ENCODE results near the gene CHP1.
"Not testable (repeated sequence)": the region's sequence is repeated elsewhere in the genome, so short reads cannot be mapped to it uniquely, and the experiment has no call there.

The CHP1 gene

GRCh38 chr15:41259546-41260189 lies 28.6 kb downstream of the CHP1 start:
- Histone ChIP-seq H2AFZ (ENCODE audit: low read length) (no peak overlapping the region), H3K27ac (replicated peaks; ENCODE audit: low read length) (no peak overlapping the region), H3K4me1 (ENCODE audit: control insufficient read depth in 2 of 2, insufficient read depth in 1 of 2, low read depth in 1 of 2, low read length in 2 of 2) (no peaks in the 10 kb centered on the region), H3K79me1 (ENCODE audit: low read depth, low read length) (no peaks in the 10 kb centered on the region), H2BK15ac (ENCODE audit: low read length) (no peak overlapping the region), H3K18ac (ENCODE audit: low read length) (no peak overlapping the region), H3K9ac (ENCODE audit: low read depth, low read length, poor library complexity) (no peak overlapping the region), H3K27me3 (ENCODE audit: control insufficient read depth in 3 of 3, insufficient read depth in 3 of 3, low read depth in 1 of 3, low read length in 3 of 3) (no peaks in the 10 kb centered on the region), H3K4me3 (ENCODE audit: low read length in 2 of 2) (no peak overlapping the region), H3K36me3 (replicated peaks in 1 of 2; ENCODE audit: control insufficient read depth in 2 of 2, insufficient read depth in 2 of 2, low read length in 2 of 2) (peaks cover 3 to 55% of the 10 kb centered on the region in 2 donors), H4K91ac (ENCODE audit: low read depth, low read length, poor library complexity) (no peak overlapping the region), H2BK12ac (ENCODE audit: low read length) (no peak overlapping the region), H2BK120ac (ENCODE audit: low read depth, low read length) (no peak overlapping the region), H3K4ac (ENCODE audit: low read length) (no peak overlapping the region), H2AK5ac (ENCODE audit: low read depth, low read length) (no peak overlapping the region), H4K8ac (ENCODE audit: low read depth, low read length) (no peak overlapping the region), H3K14ac (ENCODE audit: low read length) (no peak overlapping the region), H3K4me2 (ENCODE audit: insufficient read depth, low read length, poor library complexity, severe bottlenecking) (no peak overlapping the region), H3K23ac (ENCODE audit: low read depth, low read length, poor library complexity) (no peak overlapping the region), H3K9me3 (replicated peaks in 1 of 2; ENCODE audit: control insufficient read depth in 2 of 2, insufficient read depth in 1 of 2, low read depth in 1 of 2, low read length in 2 of 2) (peaks cover 0 to 3% of the 10 kb centered on the region in 2 donors), H2BK5ac (ENCODE audit: low read length) (no peak overlapping the region)
- no CpG with 5 or more reads among the region's 12 CpGs for WGBS, 2 donors (ENCODE audit: extremely low coverage in 2 of 2, insufficient read length in 2 of 2, insufficient replicate concordance in 1 of 2)
- no peak for DNase-seq (ENCODE audit: low spot score)

- not testable (repeated sequence) for H4K8ac ChIP-seq (ENCODE audit: low read depth, low read length); H3K4me2 ChIP-seq (ENCODE audit: insufficient read depth, low read length, poor library complexity, severe bottlenecking); H3K27me3 ChIP-seq (ENCODE audit: control insufficient read depth in 3 of 3, insufficient read depth in 3 of 3, low read depth in 1 of 3, low read length in 3 of 3); H3K23ac ChIP-seq (ENCODE audit: low read depth, low read length, poor library complexity); DNase-seq (ENCODE audit: low spot score); H4K91ac ChIP-seq (ENCODE audit: low read depth, low read length, poor library complexity); H2AFZ ChIP-seq (ENCODE audit: low read length); H2BK120ac ChIP-seq (ENCODE audit: low read depth, low read length); H3K79me1 ChIP-seq (ENCODE audit: low read depth, low read length); H2BK5ac ChIP-seq (ENCODE audit: low read length); H3K4ac ChIP-seq (ENCODE audit: low read length); H3K18ac ChIP-seq (ENCODE audit: low read length); H2AK5ac ChIP-seq (ENCODE audit: low read depth, low read length); H3K9ac ChIP-seq (ENCODE audit: low read depth, low read length, poor library complexity); H3K4me3 ChIP-seq (ENCODE audit: low read length in 2 of 2); H3K9me3 ChIP-seq (replicated peaks in 1 of 2; ENCODE audit: control insufficient read depth in 2 of 2, insufficient read depth in 1 of 2, low read depth in 1 of 2, low read length in 2 of 2); H3K27ac ChIP-seq (replicated peaks; ENCODE audit: low read length); H3K14ac ChIP-seq (ENCODE audit: low read length); H2BK15ac ChIP-seq (ENCODE audit: low read length); H2BK12ac ChIP-seq (ENCODE audit: low read length); H3K4me1 ChIP-seq (ENCODE audit: control insufficient read depth in 2 of 2, insufficient read depth in 1 of 2, low read depth in 1 of 2, low read length in 2 of 2)
- peaks cover 3 to 58% of the 10 kb centered on the region in 2 donors for H3K36me3 ChIP-seq (replicated peaks in 1 of 2; ENCODE audit: control insufficient read depth in 2 of 2, insufficient read depth in 2 of 2, low read length in 2 of 2)
- no CpG with 5 or more reads among the region's 7 CpGs for WGBS, 2 donors (ENCODE audit: extremely low coverage in 2 of 2, insufficient read length in 2 of 2, insufficient replicate concordance in 1 of 2)
Measured at GRCh38 chr15:41260924-41261323, 29.9 kb downstream of the CHP1 start.

GRCh38 chr15:41262571-41262970 lies 31.5 kb downstream of the CHP1 start:
- Histone ChIP-seq H3K9me3 (replicated peaks in 1 of 2; ENCODE audit: control insufficient read depth in 2 of 2, insufficient read depth in 1 of 2, low read depth in 1 of 2, low read length in 2 of 2) (peaks cover 0 to 3% of the 10 kb centered on the region in 2 donors), H2AK5ac (ENCODE audit: low read depth, low read length) (no peak overlapping the region), H3K9ac (ENCODE audit: low read depth, low read length, poor library complexity) (no peak overlapping the region), H3K4me3 (ENCODE audit: low read length in 2 of 2) (no peak overlapping the region), H2BK120ac (ENCODE audit: low read depth, low read length) (no peak overlapping the region), H3K27ac (replicated peaks; ENCODE audit: low read length) (no peak overlapping the region), H3K79me1 (ENCODE audit: low read depth, low read length) (no peaks in the 10 kb centered on the region), H3K18ac (ENCODE audit: low read length) (no peak overlapping the region), H3K36me3 (replicated peaks in 1 of 2; ENCODE audit: control insufficient read depth in 2 of 2, insufficient read depth in 2 of 2, low read length in 2 of 2) (peaks cover 3 to 59% of the 10 kb centered on the region in 2 donors), H2BK15ac (ENCODE audit: low read length) (no peak overlapping the region), H2BK12ac (ENCODE audit: low read length) (no peak overlapping the region), H4K8ac (ENCODE audit: low read depth, low read length) (no peak overlapping the region), H2BK5ac (ENCODE audit: low read length) (no peak overlapping the region), H3K27me3 (ENCODE audit: control insufficient read depth in 3 of 3, insufficient read depth in 3 of 3, low read depth in 1 of 3, low read length in 3 of 3) (no peaks in the 10 kb centered on the region), H3K4me1 (ENCODE audit: control insufficient read depth in 2 of 2, insufficient read depth in 1 of 2, low read depth in 1 of 2, low read length in 2 of 2) (no peaks in the 10 kb centered on the region), H3K4me2 (ENCODE audit: insufficient read depth, low read length, poor library complexity, severe bottlenecking) (no peak overlapping the region), H3K23ac (ENCODE audit: low read depth, low read length, poor library complexity) (no peak overlapping the region), H4K91ac (ENCODE audit: low read depth, low read length, poor library complexity) (no peak overlapping the region), H3K14ac (ENCODE audit: low read length) (no peak overlapping the region), H2AFZ (ENCODE audit: low read length) (no peak overlapping the region), H3K4ac (ENCODE audit: low read length) (no peak overlapping the region)
- DNase-seq (ENCODE audit: low spot score), result no peak
- WGBS, 2 donors (ENCODE audit: extremely low coverage in 2 of 2, insufficient read length in 2 of 2, insufficient replicate concordance in 1 of 2), result no CpG with 5 or more reads among the region's 8 CpGs

GRCh38 chr15:41263891-41264351 lies 32.9 kb downstream of the CHP1 start:
- Histone ChIP-seq H2BK12ac (ENCODE audit: low read length) (no peak overlapping the region), H3K18ac (ENCODE audit: low read length) (no peak overlapping the region), H3K14ac (ENCODE audit: low read length) (no peak overlapping the region), H3K23ac (ENCODE audit: low read depth, low read length, poor library complexity) (no peak overlapping the region), H2AK5ac (ENCODE audit: low read depth, low read length) (no peak overlapping the region), H3K4me1 (ENCODE audit: control insufficient read depth in 2 of 2, insufficient read depth in 1 of 2, low read depth in 1 of 2, low read length in 2 of 2) (no peaks in the 10 kb centered on the region), H3K79me1 (ENCODE audit: low read depth, low read length) (no peaks in the 10 kb centered on the region), H3K9ac (ENCODE audit: low read depth, low read length, poor library complexity) (no peak overlapping the region), H3K4me3 (ENCODE audit: low read length in 2 of 2) (no peak overlapping the region), H2BK120ac (ENCODE audit: low read depth, low read length) (no peak overlapping the region), H2BK15ac (ENCODE audit: low read length) (no peak overlapping the region), H3K27me3 (ENCODE audit: control insufficient read depth in 3 of 3, insufficient read depth in 3 of 3, low read depth in 1 of 3, low read length in 3 of 3) (no peaks in the 10 kb centered on the region), H3K27ac (replicated peaks; ENCODE audit: low read length) (no peak overlapping the region), H2AFZ (ENCODE audit: low read length) (no peak overlapping the region), H3K36me3 (replicated peaks in 1 of 2; ENCODE audit: control insufficient read depth in 2 of 2, insufficient read depth in 2 of 2, low read length in 2 of 2) (peaks cover 0 to 46% of the 10 kb centered on the region in 2 donors), H3K4ac (ENCODE audit: low read length) (no peak overlapping the region), H4K8ac (ENCODE audit: low read depth, low read length) (no peak overlapping the region), H2BK5ac (ENCODE audit: low read length) (no peak overlapping the region), H3K9me3 (replicated peaks in 1 of 2; ENCODE audit: control insufficient read depth in 2 of 2, insufficient read depth in 1 of 2, low read depth in 1 of 2, low read length in 2 of 2) (peaks cover 0 to 3% of the 10 kb centered on the region in 2 donors), H3K4me2 (ENCODE audit: insufficient read depth, low read length, poor library complexity, severe bottlenecking) (no peak overlapping the region), H4K91ac (ENCODE audit: low read depth, low read length, poor library complexity) (no peak overlapping the region)
- DNase-seq (ENCODE audit: low spot score), result peak; percentile 14
- WGBS, 2 donors (ENCODE audit: extremely low coverage in 2 of 2, insufficient read length in 2 of 2, insufficient replicate concordance in 1 of 2), result no CpG with 5 or more reads among the region's 6 CpGs
